Amygdala (tissue), 56 donors: ENCODE measurements around the gene CCN2.
A peak's percentile ranks its signal among the peaks of the same experiment; 100 is the strongest.

Experiments
- DNase-seq, 56 donors: peaks; one replicate each; lab custom pipeline; 2025; lab: John Stamatoyannopoulos, UW

CCN2 gene, protein sequence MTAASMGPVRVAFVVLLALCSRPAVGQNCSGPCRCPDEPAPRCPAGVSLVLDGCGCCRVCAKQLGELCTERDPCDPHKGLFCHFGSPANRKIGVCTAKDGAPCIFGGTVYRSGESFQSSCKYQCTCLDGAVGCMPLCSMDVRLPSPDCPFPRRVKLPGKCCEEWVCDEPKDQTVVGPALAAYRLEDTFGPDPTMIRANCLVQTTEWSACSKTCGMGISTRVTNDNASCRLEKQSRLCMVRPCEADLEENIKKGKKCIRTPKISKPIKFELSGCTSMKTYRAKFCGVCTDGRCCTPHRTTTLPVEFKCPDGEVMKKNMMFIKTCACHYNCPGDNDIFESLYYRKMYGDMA

DNA sequence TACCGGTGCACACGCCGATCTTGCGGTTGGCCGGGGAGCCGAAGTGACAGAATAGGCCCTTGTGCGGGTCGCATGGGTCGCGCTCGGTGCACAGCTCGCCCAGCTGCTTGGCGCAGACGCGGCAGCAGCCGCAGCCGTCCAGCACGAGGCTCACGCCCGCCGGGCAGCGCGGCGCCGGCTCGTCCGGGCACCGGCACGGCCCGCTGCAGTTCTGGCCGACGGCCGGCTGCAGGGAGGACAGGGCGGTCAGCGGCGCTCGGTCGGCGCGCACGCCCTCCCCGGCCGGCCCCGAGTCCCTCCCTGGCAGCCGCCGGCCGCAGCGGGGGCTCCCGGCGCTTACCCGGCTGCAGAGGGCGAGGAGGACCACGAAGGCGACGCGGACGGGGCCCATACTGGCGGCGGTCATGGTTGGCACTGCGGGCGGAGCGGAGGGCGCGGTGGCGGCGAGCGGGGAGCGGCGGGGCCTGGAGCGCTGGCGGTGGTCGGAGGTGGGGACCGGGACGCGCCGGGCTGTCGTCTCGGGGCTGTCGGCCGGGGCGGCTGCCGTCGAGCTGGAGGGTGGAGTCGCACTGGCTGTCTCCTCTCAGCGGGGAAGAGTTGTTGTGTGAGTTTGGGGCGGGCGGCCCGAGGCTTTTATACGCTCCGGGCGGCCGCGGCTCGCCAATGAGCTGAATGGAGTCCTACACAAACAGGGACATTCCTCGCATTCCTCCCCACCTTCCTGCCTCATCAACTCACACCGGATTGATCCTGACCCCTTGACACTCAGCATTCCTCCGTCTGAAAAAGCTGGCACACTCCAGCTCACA lies at the start of gene CCN2:
Gene CCN2, minus strand, starts transcription at position 606 of the 809 bp plus-strand sequence. Its CDS starts 200 bp downstream, at position 406.
- DNase-seq: peak in 37 of 56 donors; percentile 5 to 64 (median 25)

DNA sequence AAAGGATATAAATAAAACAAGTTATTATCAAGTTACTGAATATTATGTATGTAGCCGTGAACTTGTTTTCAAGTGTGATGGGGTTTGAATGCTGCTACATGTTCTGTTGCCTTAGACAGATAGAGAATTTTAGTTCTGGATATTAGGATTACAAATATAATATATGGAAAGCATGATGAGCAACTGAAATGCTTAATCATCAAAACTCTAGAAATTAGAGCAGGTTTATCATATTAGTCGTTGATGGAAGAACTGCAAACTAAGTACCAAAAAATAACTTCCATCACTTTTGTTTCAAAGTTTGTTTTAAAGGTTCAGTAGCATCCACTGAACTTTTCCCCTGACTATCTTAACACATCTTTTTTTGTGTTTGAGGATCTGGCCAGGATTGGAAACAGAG lies 49.1 kb upstream of the CCN2 start:
- no peak for DNase-seq

DNA sequence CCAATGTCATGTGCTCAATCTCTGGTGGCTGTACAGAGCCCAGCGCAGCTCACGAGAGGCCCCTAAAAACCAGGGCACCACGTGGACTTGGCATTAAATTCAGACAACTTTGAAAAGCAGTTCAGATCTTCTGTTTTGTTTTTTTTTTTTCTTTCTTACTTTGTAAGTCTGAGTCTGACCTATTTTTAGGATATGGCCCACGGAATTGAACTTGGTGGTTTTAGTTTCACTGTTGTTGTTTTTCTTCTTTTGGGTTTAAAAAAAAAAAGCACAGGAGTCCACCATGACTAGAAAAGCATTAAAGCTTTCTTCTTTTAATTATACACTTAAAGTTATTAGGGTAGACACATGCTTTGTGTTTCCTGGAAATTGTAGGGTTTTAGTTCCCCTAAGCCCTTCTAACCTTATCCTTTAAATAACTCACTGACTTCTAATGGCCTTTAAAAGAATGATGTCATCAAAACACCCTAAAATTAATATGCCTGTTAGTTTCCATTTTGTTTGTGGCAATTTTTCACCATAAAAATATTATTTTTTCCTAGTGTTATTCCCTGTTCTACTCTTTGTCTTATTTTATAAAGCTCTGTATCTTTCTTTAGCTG lies 48.5 kb upstream of the CCN2 start:
- no peak for DNase-seq

DNA sequence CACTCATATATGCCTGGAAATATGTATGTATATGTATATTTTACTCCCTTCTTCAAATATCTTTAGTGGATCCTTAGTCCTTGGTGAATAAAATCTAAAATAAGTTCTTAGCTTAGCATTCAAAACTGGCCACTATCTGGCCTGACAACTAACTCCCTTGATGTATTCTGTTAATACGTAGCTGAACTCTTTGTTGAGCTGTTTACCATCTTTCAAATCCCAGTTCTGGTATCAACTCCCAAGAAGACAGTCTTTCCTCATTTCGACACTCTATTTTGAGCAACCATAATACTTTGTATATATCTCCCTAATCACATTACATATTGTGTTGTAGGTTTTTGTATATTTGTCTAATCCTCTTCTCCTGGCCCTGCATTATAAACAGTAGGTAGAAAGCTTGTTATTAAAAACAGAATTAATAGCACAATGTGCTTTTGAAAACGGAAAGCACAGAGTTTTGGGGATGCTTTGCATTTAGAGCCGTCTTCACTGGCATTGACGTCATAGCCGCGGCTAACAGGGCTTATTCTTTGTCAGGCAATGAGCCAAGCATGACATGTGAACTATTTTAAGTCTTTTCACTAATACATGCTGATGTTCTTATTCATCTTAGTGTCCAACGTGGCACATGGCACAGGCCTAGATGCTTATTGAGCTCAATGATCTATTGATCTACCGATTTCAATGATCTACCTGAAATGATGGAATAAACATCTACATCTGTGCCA lies 47.2 kb upstream of the CCN2 start:
- DNase-seq: peak in 1 of 56 donors; percentile 3

DNA sequence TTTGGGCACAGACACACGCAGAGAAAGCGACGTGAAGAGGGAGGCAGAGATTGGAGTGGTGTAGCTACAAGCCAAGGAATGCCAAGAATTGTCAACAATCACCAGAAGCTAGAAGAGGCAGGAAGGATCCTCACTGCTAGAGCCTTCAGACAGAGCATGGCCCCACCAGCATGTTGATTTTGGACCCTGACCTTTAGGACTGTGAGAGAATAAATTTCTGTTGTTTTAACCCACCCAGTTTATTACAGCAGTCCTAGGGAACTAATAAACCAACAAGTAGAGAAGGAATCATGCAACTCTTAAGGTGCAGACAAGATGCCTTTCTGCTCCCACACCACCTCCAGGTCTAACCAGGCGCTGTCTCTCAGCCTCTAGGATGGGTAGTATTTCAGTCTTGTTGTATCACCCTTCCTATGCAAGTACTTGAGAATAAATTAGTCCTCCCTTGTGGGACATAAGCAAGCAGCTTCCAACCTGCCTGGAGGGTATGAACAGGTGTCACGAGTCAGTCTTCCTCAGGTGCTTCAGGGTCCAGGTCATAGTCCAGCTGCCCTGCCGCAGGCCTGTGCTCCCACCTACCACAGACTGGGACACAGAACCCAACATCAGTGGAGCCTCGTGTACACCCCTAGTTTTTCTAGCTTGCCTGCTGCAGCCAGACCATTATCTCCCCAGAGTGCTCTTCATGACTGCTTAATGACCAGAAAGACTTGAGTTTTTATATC lies 46.4 kb upstream of the CCN2 start:
- DNase-seq: no peak

DNA sequence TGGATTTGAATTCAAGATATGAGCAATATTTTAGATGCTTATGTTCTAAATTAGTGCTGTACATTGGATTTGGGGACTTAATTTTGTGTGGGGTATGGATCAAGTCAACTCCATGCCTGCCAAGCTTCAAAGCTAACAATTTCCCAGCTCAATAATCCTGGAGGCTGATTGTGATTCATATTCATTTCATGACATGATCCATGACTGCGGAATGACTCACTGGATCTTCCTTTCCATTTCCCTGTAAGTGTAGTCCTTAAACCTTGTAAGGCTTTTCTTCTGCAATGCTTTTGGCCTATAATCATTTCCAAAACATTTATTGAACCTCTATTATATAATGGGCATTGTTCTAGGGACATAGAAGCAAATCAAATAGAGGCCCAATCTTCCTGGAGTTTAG lies 44.7 kb upstream of the CCN2 start:
- DNase-seq: no peak

DNA sequence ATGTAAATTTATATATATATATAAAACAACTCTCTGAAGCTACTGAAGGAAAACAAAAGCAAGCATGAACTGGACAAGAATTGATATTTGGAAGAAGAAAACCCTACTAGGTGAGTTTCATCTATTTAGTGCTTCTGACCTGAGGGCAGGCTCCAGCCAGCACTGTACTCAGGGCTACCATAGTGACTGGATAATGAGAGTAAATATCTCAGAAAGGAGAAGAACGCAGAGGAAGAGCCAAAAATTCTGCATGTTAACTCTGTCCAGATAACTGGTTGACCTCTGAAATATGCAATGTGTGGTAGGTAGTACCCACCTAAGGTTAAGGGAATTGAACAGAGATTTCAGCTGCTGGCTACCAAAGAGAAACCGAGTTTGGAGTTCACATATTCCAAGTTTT lies 41.4 kb upstream of the CCN2 start:
- DNase-seq: no peak

DNA sequence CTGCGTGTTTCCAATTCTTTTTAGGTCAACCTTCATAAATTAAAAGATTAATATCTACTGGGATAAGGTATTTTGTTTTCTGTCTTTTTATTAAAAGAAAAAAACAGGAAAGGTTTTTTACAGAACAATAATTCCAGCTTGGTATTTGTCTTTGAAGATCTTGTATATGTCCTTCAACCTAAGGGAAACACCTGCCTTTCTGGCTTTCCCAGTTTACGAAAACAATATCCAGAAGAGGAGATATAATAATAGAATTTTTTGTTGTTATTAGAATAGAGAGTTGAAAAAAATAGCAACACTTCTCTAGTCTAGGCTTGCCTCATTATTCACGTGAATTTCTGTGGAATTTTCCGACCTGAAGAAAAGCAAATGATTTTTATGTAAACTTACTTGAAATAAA lies 37.9 kb upstream of the CCN2 start:
- DNase-seq: no peak

DNA sequence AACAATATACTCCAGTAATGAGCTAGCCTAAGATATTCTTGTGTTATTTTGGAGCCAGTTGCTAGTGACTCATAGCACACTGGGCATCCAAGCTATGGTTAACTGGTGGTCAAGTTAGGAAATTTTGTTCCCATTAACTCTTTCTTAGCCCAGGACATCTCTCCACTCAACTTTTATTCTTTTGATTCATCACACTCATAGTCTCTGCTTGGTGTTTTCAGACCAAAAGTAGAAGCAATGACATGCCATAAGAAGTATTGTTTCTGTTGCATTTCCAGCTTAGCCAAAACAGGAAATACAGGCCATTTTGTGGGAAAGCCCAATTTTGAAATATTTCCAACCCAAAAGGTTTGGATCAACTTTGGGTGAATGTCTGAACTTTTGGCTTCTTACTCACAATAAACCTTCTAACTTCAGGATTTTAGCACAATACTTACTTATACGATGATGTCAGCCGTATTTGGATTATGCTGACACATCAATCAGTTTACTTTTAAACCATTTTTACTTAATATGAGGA lies 31.6 kb upstream of the CCN2 start:
- no peak for DNase-seq

DNA sequence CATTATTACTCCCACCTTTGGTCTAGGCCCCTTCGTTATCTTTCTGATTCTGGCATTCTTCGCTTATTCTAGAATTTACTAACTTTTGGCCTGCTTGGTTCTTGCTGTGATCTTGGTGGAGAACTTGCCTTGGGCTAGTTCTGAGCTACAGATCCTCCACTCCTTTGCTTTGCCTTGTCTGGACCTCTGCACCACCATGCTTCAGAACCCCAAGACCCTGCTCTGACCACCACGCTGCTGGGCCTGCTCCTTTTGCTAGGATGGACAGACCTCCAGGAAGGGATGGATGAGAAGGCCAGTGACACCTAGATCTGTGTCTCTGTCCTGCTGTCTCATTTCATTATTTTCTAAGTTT lies 30.4 kb upstream of the CCN2 start:
- no peak for DNase-seq

DNA sequence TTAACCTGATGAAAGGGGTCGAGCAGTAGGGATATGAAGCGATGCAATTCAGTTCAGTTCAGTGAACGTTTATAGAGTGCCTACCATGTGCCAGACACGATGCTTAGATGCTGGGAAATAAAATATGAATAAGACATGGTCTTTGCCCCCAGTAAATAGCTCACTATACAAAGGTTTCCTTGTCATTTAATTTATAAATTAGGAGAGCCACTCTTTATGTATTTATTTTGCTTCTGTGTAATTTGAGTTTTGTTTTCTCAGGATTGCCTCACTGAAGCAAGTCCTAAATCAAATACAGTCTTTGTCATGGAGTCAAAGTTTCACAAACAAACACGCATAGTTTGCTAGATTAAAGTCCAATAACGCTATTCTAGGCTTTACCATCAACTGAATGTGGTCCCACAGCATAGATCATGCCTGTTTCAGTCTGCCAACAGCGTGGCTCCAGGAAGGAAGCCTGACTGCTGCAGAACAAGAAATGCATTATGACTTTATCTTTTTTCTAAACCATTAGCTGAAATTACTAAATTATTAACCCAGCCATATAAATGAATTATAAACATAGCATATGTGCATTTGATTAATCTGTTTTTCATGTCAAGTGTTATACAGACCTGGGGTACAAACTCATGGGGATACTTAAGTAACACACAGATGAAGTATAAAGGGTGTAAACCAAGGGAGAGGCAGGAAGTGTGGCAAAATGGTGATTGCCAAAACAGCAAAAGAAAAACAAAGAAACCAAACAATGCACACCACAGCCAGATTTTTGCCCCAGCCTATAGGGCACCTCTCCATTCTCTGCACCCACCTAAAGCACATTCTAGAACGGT lies 29.8 kb upstream of the CCN2 start:
- DNase-seq: no peak

DNA sequence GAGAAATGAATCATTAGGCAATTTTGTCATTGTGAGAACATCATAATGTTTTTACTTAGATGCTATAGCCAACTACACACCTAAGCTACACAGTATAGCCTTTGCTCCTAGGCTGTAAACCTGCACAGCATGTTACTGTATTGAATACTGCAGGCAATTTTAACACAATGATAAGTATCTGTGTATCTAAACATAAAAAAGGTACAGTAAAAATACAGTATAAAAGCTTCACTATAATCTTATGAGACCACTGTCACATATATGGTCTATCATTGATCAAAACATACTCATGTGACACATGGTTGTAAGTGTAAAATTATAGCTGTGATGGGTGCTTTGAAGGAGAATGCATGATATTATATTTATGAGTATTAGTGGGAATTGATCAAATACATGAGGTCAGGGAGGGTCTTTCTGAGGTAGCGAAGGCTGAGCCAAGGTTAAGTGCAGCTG lies 29.2 kb upstream of the CCN2 start:
- DNase-seq: no peak

DNA sequence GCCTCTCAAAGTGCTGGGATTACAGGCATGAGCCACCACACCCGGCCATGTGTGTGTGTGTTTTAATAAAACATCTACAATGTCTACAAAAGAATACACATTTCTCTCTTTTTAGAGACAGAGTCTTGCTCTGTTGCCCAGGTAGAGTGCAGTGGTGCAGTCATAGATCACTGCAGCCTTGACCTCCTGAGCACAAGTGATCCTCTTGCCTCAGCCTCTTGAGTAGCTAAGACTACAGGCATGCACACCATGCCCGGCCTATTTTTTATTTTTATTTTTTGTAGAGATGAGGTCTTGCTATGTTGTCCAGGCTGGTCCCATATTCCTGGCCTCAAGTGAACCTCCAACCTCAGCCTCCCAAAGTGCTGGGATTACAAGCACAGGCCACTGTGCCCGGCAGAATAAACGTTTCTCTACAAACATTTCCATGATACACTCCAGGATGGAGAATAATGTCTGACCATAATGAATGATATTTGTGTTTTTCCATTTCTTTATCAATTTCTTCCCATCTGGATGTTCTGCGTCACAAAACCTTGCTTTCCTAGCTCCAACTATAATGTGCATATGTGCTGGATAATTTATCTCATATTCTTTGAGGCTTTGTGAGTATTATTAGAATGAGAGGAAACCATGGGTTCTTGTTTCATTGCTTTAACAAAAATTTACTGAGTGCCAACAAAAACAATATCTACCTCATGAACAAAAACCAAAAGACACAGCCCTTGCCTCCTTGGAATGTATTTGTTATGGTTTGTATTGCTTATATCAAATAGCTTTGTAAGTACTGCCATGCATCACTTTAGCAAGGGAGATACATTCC lies 28.6 kb upstream of the CCN2 start:
- DNase-seq: no peak

DNA sequence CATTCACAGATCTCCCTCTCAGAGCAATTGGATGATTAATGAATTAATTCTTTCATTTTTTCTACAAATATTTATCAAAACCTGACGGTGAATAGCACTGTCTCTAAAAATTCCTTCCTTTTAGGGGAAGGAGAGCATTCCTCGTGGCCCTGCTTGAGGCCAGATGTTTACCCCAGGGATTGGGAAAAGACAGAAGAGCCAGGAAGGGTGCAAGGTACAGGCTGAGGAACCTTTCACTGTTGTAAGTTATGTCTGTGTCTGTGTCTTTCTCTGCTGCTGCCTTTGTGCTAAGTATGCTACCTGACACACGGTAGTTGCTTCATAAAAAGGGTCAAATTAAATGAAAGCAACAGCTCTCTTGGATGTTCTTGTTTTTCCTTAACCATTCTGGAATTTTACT lies 27.4 kb upstream of the CCN2 start:
- no peak for DNase-seq

DNA sequence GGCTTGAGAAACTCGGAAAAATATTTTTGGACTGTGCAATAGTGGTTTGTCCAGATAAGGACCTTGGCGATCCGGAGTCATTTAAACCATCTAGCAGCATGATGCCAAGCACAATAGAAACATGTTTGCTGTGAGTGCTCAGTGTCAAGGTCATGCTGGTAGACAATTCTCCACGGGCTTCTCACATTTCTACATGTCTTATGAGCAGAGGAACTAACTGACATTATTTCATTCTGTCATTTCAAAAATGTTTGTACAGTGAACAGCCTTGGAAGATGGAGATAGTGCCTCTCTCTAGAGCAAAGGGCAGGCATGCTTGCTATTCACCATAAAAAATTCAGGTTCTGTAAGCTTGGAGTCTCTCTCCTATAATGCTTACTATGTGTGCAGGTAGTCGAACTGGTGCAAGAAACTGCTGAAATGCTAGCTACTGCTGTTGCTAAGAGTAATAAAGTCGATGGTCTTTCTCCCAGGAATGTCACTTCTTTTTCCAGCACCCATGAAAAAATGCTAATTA lies 25.4 kb upstream of the CCN2 start:
- DNase-seq: no peak

DNA sequence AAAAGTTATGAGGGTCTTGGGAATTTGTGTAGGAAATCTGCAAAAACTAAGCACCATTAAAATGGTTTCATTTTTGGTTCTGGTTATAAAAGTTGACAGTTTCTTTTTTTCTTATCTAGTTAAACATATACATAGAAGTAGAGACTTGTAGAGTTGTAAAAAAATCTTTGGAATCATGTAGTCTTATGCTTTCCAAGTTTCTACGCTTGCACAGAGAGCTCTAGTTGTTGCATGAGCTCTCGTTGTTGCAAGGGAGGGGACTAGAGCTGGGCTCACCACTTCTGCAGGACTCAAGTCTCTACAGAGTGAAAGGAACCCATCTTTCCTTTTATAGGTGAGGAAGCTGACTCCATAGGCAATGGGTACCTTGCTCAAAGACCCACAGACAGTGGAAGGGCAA lies 21.6 kb upstream of the CCN2 start:
- no peak for DNase-seq

DNA sequence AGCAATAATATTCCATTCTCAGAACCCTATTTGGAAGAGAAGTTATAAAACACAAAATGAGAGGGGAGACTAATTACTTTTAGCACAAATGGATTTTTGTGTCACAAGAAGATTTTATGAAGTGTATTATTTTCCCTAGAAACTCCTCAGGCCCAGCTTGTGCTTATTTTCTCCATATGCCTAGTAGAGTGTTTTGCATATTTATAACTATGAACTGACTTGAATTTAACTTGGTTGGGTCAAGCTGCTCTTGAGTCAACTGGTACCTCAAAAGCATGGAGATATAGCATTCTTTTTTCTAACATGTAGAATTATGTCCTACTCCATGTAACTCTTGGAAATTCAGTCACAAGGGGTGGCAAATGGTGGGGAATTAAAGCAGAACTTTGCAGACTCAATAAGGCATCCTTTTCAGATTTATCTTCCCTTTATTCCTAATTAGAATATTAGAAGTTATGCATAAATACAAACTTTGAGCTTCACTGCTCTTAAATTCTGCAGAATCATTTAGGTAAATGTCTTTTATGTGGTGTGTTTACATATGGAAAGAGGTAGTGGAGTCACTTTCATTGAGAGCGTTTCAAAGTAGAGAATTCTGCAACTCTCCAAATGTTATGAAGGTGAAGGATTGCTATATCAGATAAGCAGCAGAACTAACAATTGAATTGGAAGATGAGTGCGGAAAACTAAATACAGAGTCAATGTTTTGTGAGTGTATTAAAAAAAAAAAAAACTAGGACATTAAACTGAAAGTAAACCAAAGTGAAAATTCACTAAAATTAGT lies 19.1 kb upstream of the CCN2 start:
- DNase-seq: no peak
